Keratinocyte (primary cell): Measurements from ENCODE around the gene NRG4.

Experiments
- EZH2 ChIP-seq: IDR thresholded peaks from one replicate; pipeline ENCODE4 v1.6.1; 2012; ENCODE audit warnings: inconsistent platforms, mild to moderate bottlenecking, low read length, moderate library complexity
- TF ChIP-seq, protein P1 (sequence below), 3 experiments: IDR thresholded peaks in 1 of 3; conservative IDR thresholded peaks in 1 of 3; optimal IDR thresholded peaks in 1 of 3; 2 replicates in 2 of 3; 3 replicates in 1 of 3; pipeline versions ENCODE3 to v1.5.1; 2011; ENCODE audit warnings: low read length in 3 of 3, mild to moderate bottlenecking in 3 of 3, moderate library complexity in 2 of 3, control low read depth in 1 of 3, inconsistent platforms in 1 of 3; ENCODE audit not compliant: insufficient read depth in 2 of 3; ENCODE audit errors: extremely low read depth in 1 of 3

DNA sequence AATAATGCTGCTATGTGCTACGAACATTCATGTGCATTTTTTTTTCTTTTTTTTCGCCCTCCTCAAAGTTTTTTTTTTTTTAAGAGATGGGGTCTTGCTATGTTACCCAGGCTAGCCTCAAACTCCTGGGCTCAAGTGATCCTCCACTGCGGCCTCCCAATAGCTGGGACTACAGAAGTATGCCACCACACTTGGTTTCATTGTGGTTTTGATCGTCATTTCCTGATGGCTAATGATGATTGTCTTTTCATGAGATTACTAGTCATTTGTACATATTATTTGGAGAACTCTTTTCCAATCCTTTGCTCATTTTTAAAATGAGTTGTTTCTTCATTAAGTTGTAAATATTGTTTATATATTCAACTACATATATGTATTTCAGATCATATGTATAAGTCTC is 59.7 kb downstream of the NRG4 start:
- TF ChIP-seq, protein P1, sequence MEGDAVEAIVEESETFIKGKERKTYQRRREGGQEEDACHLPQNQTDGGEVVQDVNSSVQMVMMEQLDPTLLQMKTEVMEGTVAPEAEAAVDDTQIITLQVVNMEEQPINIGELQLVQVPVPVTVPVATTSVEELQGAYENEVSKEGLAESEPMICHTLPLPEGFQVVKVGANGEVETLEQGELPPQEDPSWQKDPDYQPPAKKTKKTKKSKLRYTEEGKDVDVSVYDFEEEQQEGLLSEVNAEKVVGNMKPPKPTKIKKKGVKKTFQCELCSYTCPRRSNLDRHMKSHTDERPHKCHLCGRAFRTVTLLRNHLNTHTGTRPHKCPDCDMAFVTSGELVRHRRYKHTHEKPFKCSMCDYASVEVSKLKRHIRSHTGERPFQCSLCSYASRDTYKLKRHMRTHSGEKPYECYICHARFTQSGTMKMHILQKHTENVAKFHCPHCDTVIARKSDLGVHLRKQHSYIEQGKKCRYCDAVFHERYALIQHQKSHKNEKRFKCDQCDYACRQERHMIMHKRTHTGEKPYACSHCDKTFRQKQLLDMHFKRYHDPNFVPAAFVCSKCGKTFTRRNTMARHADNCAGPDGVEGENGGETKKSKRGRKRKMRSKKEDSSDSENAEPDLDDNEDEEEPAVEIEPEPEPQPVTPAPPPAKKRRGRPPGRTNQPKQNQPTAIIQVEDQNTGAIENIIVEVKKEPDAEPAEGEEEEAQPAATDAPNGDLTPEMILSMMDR (optimal IDR thresholded peaks at IDR 0.05 in 1 of 3, IDR thresholded peaks at IDR 0.05 in 1 of 3, conservative IDR thresholded peaks at IDR 0.05 in 1 of 3; ENCODE audit: extremely low read depth in 1 of 3, insufficient read depth in 2 of 3, low read length in 3 of 3), result no peak
- no peak for TF ChIP-seq EZH2
